Chondrocyte (in vitro differentiated cells): Measurements from ENCODE around the gene NQO2. TPM values are rescaled to one million over a fixed set of nuclear protein-coding genes. Genes with fewer than 3 reads are reported as not detected.
A peak's percentile ranks its signal among the peaks of the same experiment; 100 is the strongest.

Experiments used
- DNase-seq: peaks from one replicate; pipeline ENCODE4 v3.0.0; 2021; ENCODE audit warnings: mixed read lengths, low spot score
- H3K27ac Mint-ChIP-seq: one replicate; pipeline ENCODE4 v1.8.0; 2021; ENCODE audit warnings: mild to moderate bottlenecking, moderate library complexity, mixed read lengths; ENCODE audit not compliant: unreplicated experiment
- H3K27me3 Mint-ChIP-seq: 2 replicates; pipeline ENCODE4 v1.8.0; 2021; ENCODE audit warnings: low read depth, mixed read lengths
- H3K36me3 Mint-ChIP-seq: 2 replicates; pipeline ENCODE4 v1.8.0; 2021; ENCODE audit warnings: low read depth, mixed read lengths
- H3K4me1 Mint-ChIP-seq: 2 replicates; pipeline ENCODE4 v1.8.0; 2021; ENCODE audit warnings: low read depth, mild to moderate bottlenecking, mixed read lengths
- H3K4me3 Mint-ChIP-seq: one replicate; pipeline ENCODE4 v1.8.0; 2021; ENCODE audit warnings: mild to moderate bottlenecking, moderate library complexity, mixed read lengths; ENCODE audit not compliant: unreplicated experiment
- H3K9me3 Mint-ChIP-seq: 2 replicates; pipeline ENCODE4 v1.8.0; 2021; ENCODE audit warnings: low read depth, mixed read lengths
- CTCF ChIP-seq: fragments of 200-600 bp; sonication (generic); IDR thresholded peaks from 2 replicates; pipeline ENCODE4 v1.5.0; 2021; ENCODE audit warnings: antibody characterized with exemption, mild to moderate bottlenecking, moderate library complexity
- total RNA-seq: library from RNA; stranded (reverse); gene quantifications from 3 replicates; pipeline ENCODE4 v1.2.1, GENCODE V29; 2021

NQO2 gene
- total RNA-seq, 1 donor from 2014 or later = 35.1 TPM

- Mint-ChIP-seq H3K4me3 (no peak overlapping the region), H3K36me3 (no peaks in the 10 kb centered on the region), H3K27ac (no peak overlapping the region), H3K9me3 (no peaks in the 10 kb centered on the region), H3K4me1 (peaks cover 21% of the 10 kb centered on the region), H3K27me3 (no peaks in the 10 kb centered on the region)
- no peak for TF ChIP-seq CTCF
- no peak for DNase-seq
Observed at GRCh38 chr6:2964793-2965505, 34.7 kb upstream of the NQO2 start.

- Mint-ChIP-seq H3K9me3 (no peaks in the 10 kb centered on the region), H3K27me3 (no peaks in the 10 kb centered on the region)
- DNase-seq = no peak
Observed at GRCh38 chr6:2966347-2966746, 33.3 kb upstream of the NQO2 start.

GRCh38 chr6:2967936-2968335 lies 31.8 kb upstream of the NQO2 start:
- no peak for DNase-seq
- no peak overlapping the region for H3K27ac Mint-ChIP-seq

More at GRCh38 chr6:2966347-2966746, 33.3 kb upstream of the NQO2 start:
- Mint-ChIP-seq H3K4me1 (peaks cover 17% of the 10 kb centered on the region), H3K36me3 (no peaks in the 10 kb centered on the region), H3K27ac (no peak overlapping the region), H3K4me3 (no peak overlapping the region)
- TF ChIP-seq CTCF = no peak

GRCh38 chr6:2968600-2969135 lies 31.0 kb upstream of the NQO2 start:
- H3K4me3 Mint-ChIP-seq = no peak overlapping the region
- H3K9me3 Mint-ChIP-seq = no peaks in the 10 kb centered on the region
- no peak overlapping the region for H3K27ac Mint-ChIP-seq
- peaks cover 29% of the 10 kb centered on the region for H3K4me1 Mint-ChIP-seq
- no peak for TF ChIP-seq CTCF
- no peak for DNase-seq
- no peaks in the 10 kb centered on the region for H3K36me3 Mint-ChIP-seq
- no peaks in the 10 kb centered on the region for H3K27me3 Mint-ChIP-seq

More at GRCh38 chr6:2967936-2968335, 31.8 kb upstream of the NQO2 start:
- no peak for TF ChIP-seq CTCF
- Mint-ChIP-seq H3K4me1 (peaks cover 29% of the 10 kb centered on the region), H3K4me3 (no peak overlapping the region), H3K36me3 (no peaks in the 10 kb centered on the region), H3K27me3 (no peaks in the 10 kb centered on the region), H3K9me3 (no peaks in the 10 kb centered on the region)

GRCh38 chr6:2969549-2969948 lies 30.1 kb upstream of the NQO2 start:
- TF ChIP-seq CTCF = no peak
- H3K9me3 Mint-ChIP-seq = no peaks in the 10 kb centered on the region
- H3K36me3 Mint-ChIP-seq = no peaks in the 10 kb centered on the region
- H3K4me1 Mint-ChIP-seq = peaks cover 29% of the 10 kb centered on the region
- no peaks in the 10 kb centered on the region for H3K27me3 Mint-ChIP-seq
- H3K27ac Mint-ChIP-seq = peak overlapping the region; percentile 54
- H3K4me3 Mint-ChIP-seq = no peak overlapping the region
- no peak for DNase-seq
